GM12878 (cell line): ENCODE data around the gene ENOX1. TPM values are rescaled to one million over a fixed set of nuclear protein-coding genes. Genes with fewer than 3 reads are reported as not detected.

Source experiments
- ATAC-seq: fragments of 200-7000 bp; cut with Tn5 transposase; 3 replicates; pipeline ENCODE4 v1.9.1; 2020; ENCODE audit warnings: mild to moderate bottlenecking, moderate library complexity
- BruUV-seq: library from RNA; stranded (reverse); fragments of 400-500 nt; replicated peaks from 2 replicates; lab custom pipeline; 2021; lab: Mats Ljungman, UMichigan
- CTCF ChIA-PET: fragments of 300-600 bp; sonication (Branson Sonifier 250); formaldehyde crosslinking; extraction: SDS; loops from one replicate; lab custom pipeline; 2021; ENCODE audit warnings: inconsistent platforms; lab: Yijun Ruan, JAX
- POLR2A ChIA-PET: fragments of 350-600 bp; formaldehyde crosslinking; extraction: SDS; loops from one replicate; lab custom pipeline; 2021; ENCODE audit warnings: inconsistent platforms; lab: Charles Lee
- RAD21 ChIA-PET: fragments of 300-600 bp; sonication (Branson Sonifier 250); formaldehyde crosslinking; loops from one replicate; lab custom pipeline; 2023; ENCODE audit warnings: antibody characterized with exemption; ENCODE audit not compliant: unreplicated experiment; lab: Charles Lee
- SMC1A ChIA-PET: fragments of 300-600 bp; sonication (Branson Sonifier 250); formaldehyde crosslinking; loops from one replicate; lab custom pipeline; 2023; ENCODE audit not compliant: unreplicated experiment, uncharacterized antibody; lab: Charles Lee
- DNase-seq: peaks from one replicate; pipeline ENCODE4 v3.0.0-alpha.2; 2011; ENCODE audit warnings: low read depth, low spot score
- FAIRE-seq: peaks from 3 replicates; lab custom pipeline; 2011; peaks lifted over from hg19 to GRCh38; lab: Jason Lieb, UNC
- H2AFZ ChIP-seq: 2 replicates; pipeline ENCODE4 v1.6.0; 2011; ENCODE audit warnings: low read depth, low read length, control low read depth; ENCODE audit not compliant: control insufficient read depth
- H3K27ac ChIP-seq: 2 replicates; pipeline ENCODE4 v1.5.1; 2011; ENCODE audit warnings: control low read depth; ENCODE audit not compliant: control insufficient read depth, insufficient read depth
- H3K27me3 ChIP-seq, 2 experiments: replicated peaks in 1 of 2; 2 replicates each; pipeline versions ENCODE4 v1.6.0 to v1.6.1; 2011; ENCODE audit warnings: low read length in 1 of 2; ENCODE audit not compliant: control insufficient read depth in 2 of 2, insufficient read depth in 2 of 2
- H3K36me3 ChIP-seq, 2 experiments: 2 replicates each; pipeline ENCODE4 v1.5.1; 2011; ENCODE audit warnings: low read length in 1 of 2; ENCODE audit not compliant: control insufficient read depth in 2 of 2, insufficient read depth in 2 of 2
- H3K4me1 ChIP-seq: 2 replicates; pipeline ENCODE4 v1.6.1; 2011; ENCODE audit warnings: mild to moderate bottlenecking, low read length, moderate library complexity, mixed read lengths; ENCODE audit not compliant: control insufficient read depth, insufficient read depth
- H3K4me2 ChIP-seq: 2 replicates; pipeline ENCODE4 v1.6.0; 2011; ENCODE audit warnings: control low read depth; ENCODE audit not compliant: control insufficient read depth, insufficient read depth
- H3K4me3 ChIP-seq: fragments of 200-600 bp; sonication (generic); 2 replicates; pipeline ENCODE4 v1.5.1; 2016
- H3K79me2 ChIP-seq: 2 replicates; pipeline ENCODE4 v1.6.0; 2011; ENCODE audit warnings: low read length; ENCODE audit not compliant: control insufficient read depth, insufficient read depth
- H3K9ac ChIP-seq: 2 replicates; pipeline ENCODE4 v1.8.0; 2011; ENCODE audit warnings: low read length, control low read depth, mixed read lengths; ENCODE audit not compliant: control insufficient read depth, insufficient read depth
- H3K9me3 ChIP-seq: replicated peaks from 3 replicates; pipeline ENCODE4 v1.5.1; 2011; ENCODE audit warnings: mild to moderate bottlenecking, low read length; ENCODE audit not compliant: control insufficient read depth, insufficient read depth
- H4K20me1 ChIP-seq: 2 replicates; pipeline ENCODE4 v1.6.0; 2011; ENCODE audit not compliant: control insufficient read depth, insufficient read depth
- ATF7 ChIP-seq: fragments of 450-650 bp; IDR thresholded peaks from 2 replicates; pipeline ENCODE4 v1.6.1; 2016; ENCODE audit warnings: low read depth, mild to moderate bottlenecking
- EED ChIP-seq: sonication (generic); IDR thresholded peaks from 2 replicates; pipeline ENCODE4 v1.6.1; 2016; ENCODE audit warnings: antibody characterized with exemption, low read depth
- ETV6 ChIP-seq, 2 experiments: fragments of 450-650 bp in 1 of 2; IDR thresholded peaks in 1 of 2; conservative IDR thresholded peaks in 1 of 2; 2 replicates each; pipeline ENCODE4 v1.6.1; 2014; ENCODE audit warnings: antibody characterized with exemption in 1 of 2, borderline replicate concordance in 1 of 2, low read depth in 1 of 2, mild to moderate bottlenecking in 1 of 2, moderate library complexity in 1 of 2
- GATAD2B ChIP-seq: fragments of 450-650 bp; conservative IDR thresholded peaks from 2 replicates; pipeline ENCODE4 v1.6.1; 2017; ENCODE audit warnings: low read depth, mild to moderate bottlenecking, moderate library complexity
- KAT2A ChIP-seq: conservative IDR thresholded peaks from 2 replicates; pipeline ENCODE4 v1.6.1; 2011; ENCODE audit warnings: low read depth, low read length; ENCODE audit not compliant: control insufficient read depth
- MEF2B ChIP-seq: fragments of 450-650 bp; IDR thresholded peaks from 2 replicates; pipeline ENCODE4 v1.6.1; 2018; ENCODE audit warnings: mild to moderate bottlenecking, moderate library complexity; ENCODE audit not compliant: partially characterized antibody, poor library complexity, severe bottlenecking
- MYC ChIP-seq: IDR thresholded peaks from 2 replicates; pipeline ENCODE4 v1.6.1; 2011; ENCODE audit warnings: mild to moderate bottlenecking, low read length, moderate library complexity, inconsistent platforms; ENCODE audit not compliant: insufficient read depth, insufficient replicate concordance, insufficient read length, severe bottlenecking
- POU2F2 ChIP-seq: IDR thresholded peaks from 3 replicates; pipeline ENCODE4 v1.6.1; 2011; ENCODE audit warnings: low read depth, mild to moderate bottlenecking, low read length, borderline replicate concordance
- RAD51 ChIP-seq: fragments of 450-650 bp; IDR thresholded peaks from 2 replicates; pipeline ENCODE4 v1.6.1; 2016; ENCODE audit warnings: moderate library complexity, mild to moderate bottlenecking, inconsistent platforms
- SP1 ChIP-seq: IDR thresholded peaks from one replicate; pipeline ENCODE4 v1.6.1; 2011; ENCODE audit warnings: low read depth, low read length
- STAT1 ChIP-seq: fragments of 450-650 bp; conservative IDR thresholded peaks from 2 replicates; pipeline ENCODE4 v1.6.1; 2014; ENCODE audit warnings: antibody characterized with exemption, mild to moderate bottlenecking
- SUPT20H ChIP-seq: IDR thresholded peaks from 2 replicates; pipeline ENCODE4 v1.6.1; 2011; ENCODE audit warnings: low read depth, mild to moderate bottlenecking, low read length, moderate library complexity, borderline replicate concordance; ENCODE audit not compliant: control insufficient read depth
- TBL1XR1 ChIP-seq: IDR thresholded peaks from 2 replicates; pipeline ENCODE4 v1.6.1; 2012; ENCODE audit warnings: low read depth, low read length, improper control_type of control experiment
- ZNF622 ChIP-seq: fragments of 450-650 bp; IDR thresholded peaks from 2 replicates; pipeline ENCODE4 v1.6.1; 2017; ENCODE audit warnings: mild to moderate bottlenecking, inconsistent platforms
- WGBS: methylation state at CpG from one replicate; pipeline ENCODE4 v1.1.6; 2016; ENCODE audit warnings: low lambda C conversion rate; ENCODE audit not compliant: insufficient replicate concordance, insufficient coverage; ENCODE audit errors: missing lambda C conversion rate; 5-methylcytosine and 5-hydroxymethylcytosine counted together
- in situ Hi-C: fragments of 300-500 bp; cut with MboI; formaldehyde crosslinking; loops from 9 replicates; pipeline ENCODE4 v1.14.3; 2018; ENCODE audit warnings: mixed read lengths
- intact Hi-C: fragments of 100-400 bp; cut with micrococcal nuclease; formaldehyde crosslinking; loops from one replicate; pipeline ENCODE4 v1.14.2; 2022; ENCODE audit not compliant: unreplicated experiment
- polyA plus RNA-seq, 11 experiments: library from polyadenylated mRNA; depleted of rRNA in 4 of 11; unstranded in 6 of 11; stranded (reverse) in 5 of 11; fragments of >200 nt; fragmentation: Nextera tagmentation in 4 of 11; fragmentation: Illumina TruSeq in 1 of 11; extraction: Ambion mirVana in 4 of 11; extraction: Trizol in 1 of 11; gene quantifications; 1 replicate in 1 of 11; 2 replicates in 10 of 11; pipeline versions ENCODE4 v1.2.1 to v1.2.3, GENCODE V29; 2011 to 2016; ENCODE audit warnings: inconsistent platforms in 2 of 11, missing spikeins in 2 of 11, low read depth in 1 of 11
- total RNA-seq, 4 experiments: library from RNA; depleted of rRNA in 3 of 4; stranded (reverse); fragments of >200 nt in 3 of 4; fragmentation: Illumina TruSeq in 1 of 4; extraction: Trizol in 1 of 4; gene quantifications; 2 replicates each; pipeline versions ENCODE4 v1.2.1 to v1.2.3, GENCODE V29; 2013 to 2021
- TF ChIP-seq, protein P1 (sequence below): fragments of 450-650 bp; IDR thresholded peaks from 2 replicates; pipeline ENCODE4 v1.6.1; 2017; ENCODE audit warnings: mild to moderate bottlenecking, low read depth, inconsistent platforms; ENCODE audit not compliant: poor library complexity, severe bottlenecking
- TF ChIP-seq, protein P2 (sequence below): fragments of 150-350 bp; IDR thresholded peaks from 2 replicates; pipeline ENCODE4 v1.6.1; 2016; ENCODE audit warnings: low read depth, low read length
- TF ChIP-seq, protein P3 (sequence below): IDR thresholded peaks from 2 replicates; pipeline ENCODE4 v1.6.1; 2012; ENCODE audit warnings: low read length, inconsistent platforms

Gene ENOX1
- total and polyA plus RNA-seq, 10 of the 15 experiments (the other 5 are each of a cell fraction or from before 2014, with no cell fraction given), result 0.11 to 0.26 (median 0.15) TPM

- intact Hi-C loops (no loop called here), in situ Hi-C loops (no loop called here)
- Histone ChIP-seq H3K9me3 (no peaks in the 10 kb centered on the region), H3K27me3 (no peaks in the 10 kb centered on the region), H2AFZ (no peak overlapping the region), H3K9ac (no peak overlapping the region), H3K4me2 (no peak overlapping the region), H3K27ac (no peak overlapping the region), H3K36me3 (no peaks in the 10 kb centered on the region), H3K4me1 (no peaks in the 10 kb centered on the region), H4K20me1 (no peaks in the 10 kb centered on the region), H3K4me3 (no peak overlapping the region), H3K79me2 (no peaks in the 10 kb centered on the region)
- ChIA-PET POLR2A (no interaction called here), RAD21 (no interaction called here), CTCF (no interaction called here), SMC1A (no interaction called here)
- FAIRE-seq (no peak), DNase-seq (no peak), ATAC-seq (no peak)
- BruUV-seq, result no TSS peak
- WGBS, result 24% methylated on average over 6 of the region's 6 CpGs
- TF ChIP-seq, protein P1, sequence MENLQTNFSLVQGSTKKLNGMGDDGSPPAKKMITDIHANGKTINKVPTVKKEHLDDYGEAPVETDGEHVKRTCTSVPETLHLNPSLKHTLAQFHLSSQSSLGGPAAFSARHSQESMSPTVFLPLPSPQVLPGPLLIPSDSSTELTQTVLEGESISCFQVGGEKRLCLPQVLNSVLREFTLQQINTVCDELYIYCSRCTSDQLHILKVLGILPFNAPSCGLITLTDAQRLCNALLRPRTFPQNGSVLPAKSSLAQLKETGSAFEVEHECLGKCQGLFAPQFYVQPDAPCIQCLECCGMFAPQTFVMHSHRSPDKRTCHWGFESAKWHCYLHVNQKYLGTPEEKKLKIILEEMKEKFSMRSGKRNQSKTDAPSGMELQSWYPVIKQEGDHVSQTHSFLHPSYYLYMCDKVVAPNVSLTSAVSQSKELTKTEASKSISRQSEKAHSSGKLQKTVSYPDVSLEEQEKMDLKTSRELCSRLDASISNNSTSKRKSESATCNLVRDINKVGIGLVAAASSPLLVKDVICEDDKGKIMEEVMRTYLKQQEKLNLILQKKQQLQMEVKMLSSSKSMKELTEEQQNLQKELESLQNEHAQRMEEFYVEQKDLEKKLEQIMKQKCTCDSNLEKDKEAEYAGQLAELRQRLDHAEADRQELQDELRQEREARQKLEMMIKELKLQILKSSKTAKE, result no peak
- TF ChIP-seq RAD51 (no peak), MYC (no peak), ATF7 (no peak), GATAD2B (no peak), SUPT20H (no peak), ETV6 (conservative IDR thresholded peaks at IDR 0.05 in 1 of 2, IDR thresholded peaks at IDR 0.05 in 1 of 2; ENCODE audit: borderline replicate concordance in 1 of 2, low read depth in 1 of 2) (no peak), MEF2B (no peak), POU2F2 (no peak), STAT1 (no peak), SP1 (no peak), ZNF622 (no peak), KAT2A (no peak), TBL1XR1 (no peak), EED (no peak)
- TF ChIP-seq, protein P2, sequence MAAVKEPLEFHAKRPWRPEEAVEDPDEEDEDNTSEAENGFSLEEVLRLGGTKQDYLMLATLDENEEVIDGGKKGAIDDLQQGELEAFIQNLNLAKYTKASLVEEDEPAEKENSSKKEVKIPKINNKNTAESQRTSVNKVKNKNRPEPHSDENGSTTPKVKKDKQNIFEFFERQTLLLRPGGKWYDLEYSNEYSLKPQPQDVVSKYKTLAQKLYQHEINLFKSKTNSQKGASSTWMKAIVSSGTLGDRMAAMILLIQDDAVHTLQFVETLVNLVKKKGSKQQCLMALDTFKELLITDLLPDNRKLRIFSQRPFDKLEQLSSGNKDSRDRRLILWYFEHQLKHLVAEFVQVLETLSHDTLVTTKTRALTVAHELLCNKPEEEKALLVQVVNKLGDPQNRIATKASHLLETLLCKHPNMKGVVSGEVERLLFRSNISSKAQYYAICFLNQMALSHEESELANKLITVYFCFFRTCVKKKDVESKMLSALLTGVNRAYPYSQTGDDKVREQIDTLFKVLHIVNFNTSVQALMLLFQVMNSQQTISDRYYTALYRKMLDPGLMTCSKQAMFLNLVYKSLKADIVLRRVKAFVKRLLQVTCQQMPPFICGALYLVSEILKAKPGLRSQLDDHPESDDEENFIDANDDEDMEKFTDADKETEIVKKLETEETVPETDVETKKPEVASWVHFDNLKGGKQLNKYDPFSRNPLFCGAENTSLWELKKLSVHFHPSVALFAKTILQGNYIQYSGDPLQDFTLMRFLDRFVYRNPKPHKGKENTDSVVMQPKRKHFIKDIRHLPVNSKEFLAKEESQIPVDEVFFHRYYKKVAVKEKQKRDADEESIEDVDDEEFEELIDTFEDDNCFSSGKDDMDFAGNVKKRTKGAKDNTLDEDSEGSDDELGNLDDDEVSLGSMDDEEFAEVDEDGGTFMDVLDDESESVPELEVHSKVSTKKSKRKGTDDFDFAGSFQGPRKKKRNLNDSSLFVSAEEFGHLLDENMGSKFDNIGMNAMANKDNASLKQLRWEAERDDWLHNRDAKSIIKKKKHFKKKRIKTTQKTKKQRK, result no peak
- TF ChIP-seq, protein P3, sequence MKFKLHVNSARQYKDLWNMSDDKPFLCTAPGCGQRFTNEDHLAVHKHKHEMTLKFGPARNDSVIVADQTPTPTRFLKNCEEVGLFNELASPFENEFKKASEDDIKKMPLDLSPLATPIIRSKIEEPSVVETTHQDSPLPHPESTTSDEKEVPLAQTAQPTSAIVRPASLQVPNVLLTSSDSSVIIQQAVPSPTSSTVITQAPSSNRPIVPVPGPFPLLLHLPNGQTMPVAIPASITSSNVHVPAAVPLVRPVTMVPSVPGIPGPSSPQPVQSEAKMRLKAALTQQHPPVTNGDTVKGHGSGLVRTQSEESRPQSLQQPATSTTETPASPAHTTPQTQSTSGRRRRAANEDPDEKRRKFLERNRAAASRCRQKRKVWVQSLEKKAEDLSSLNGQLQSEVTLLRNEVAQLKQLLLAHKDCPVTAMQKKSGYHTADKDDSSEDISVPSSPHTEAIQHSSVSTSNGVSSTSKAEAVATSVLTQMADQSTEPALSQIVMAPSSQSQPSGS, result no peak
Observed at GRCh38 chr13:43608400-43609137, 178.2 kb downstream of the ENOX1 start.
